C4-2B (cell line): ENCODE data around the gene LCAT.

ENCODE experiments used
- ZFX ChIP-seq: fragments of 450-650 bp; IDR thresholded peaks from 2 replicates; pipeline ENCODE4 v1.6.1; 2017
- TF ChIP-seq, protein P1 (sequence below): fragments of 450-650 bp; conservative IDR thresholded peaks from 2 replicates; pipeline ENCODE4 v1.5.1; 2017; ENCODE audit warnings: mild to moderate bottlenecking

DNA sequence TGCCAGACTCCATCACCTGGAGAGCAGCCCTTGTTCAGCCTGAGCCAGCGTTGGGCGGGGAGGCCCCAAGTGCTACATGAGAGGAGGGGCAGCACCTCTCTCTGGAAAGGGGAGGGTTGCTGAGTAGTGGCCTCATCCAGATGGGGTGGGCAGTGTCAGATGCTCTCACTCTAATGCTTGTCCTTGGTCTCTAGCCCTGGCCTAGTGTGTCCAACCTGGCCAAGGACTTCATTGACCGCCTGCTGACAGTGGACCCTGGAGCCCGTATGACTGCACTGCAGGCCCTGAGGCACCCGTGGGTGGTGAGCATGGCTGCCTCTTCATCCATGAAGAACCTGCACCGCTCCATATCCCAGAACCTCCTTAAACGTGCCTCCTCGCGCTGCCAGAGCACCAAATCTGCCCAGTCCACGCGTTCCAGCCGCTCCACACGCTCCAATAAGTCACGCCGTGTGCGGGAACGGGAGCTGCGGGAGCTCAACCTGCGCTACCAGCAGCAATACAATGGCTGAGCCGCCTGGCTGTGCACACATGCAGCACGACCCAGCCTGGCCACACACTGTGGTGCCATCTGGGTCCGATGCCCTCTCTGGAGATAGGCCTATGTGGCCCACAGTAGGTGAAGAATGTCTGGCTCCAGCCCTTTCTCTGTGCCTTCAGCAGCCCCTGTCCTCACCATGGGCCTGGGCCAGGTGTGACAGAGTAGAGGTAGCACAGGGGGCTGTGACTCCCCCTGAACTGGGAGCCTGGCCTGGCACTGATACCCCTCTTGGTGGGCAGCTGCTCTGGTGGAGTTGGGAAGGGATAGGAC is 16.6 kb downstream of the LCAT start:
- TF ChIP-seq, protein P1, sequence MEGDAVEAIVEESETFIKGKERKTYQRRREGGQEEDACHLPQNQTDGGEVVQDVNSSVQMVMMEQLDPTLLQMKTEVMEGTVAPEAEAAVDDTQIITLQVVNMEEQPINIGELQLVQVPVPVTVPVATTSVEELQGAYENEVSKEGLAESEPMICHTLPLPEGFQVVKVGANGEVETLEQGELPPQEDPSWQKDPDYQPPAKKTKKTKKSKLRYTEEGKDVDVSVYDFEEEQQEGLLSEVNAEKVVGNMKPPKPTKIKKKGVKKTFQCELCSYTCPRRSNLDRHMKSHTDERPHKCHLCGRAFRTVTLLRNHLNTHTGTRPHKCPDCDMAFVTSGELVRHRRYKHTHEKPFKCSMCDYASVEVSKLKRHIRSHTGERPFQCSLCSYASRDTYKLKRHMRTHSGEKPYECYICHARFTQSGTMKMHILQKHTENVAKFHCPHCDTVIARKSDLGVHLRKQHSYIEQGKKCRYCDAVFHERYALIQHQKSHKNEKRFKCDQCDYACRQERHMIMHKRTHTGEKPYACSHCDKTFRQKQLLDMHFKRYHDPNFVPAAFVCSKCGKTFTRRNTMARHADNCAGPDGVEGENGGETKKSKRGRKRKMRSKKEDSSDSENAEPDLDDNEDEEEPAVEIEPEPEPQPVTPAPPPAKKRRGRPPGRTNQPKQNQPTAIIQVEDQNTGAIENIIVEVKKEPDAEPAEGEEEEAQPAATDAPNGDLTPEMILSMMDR = no peak
- TF ChIP-seq ZFX = no peak
